Adrenal gland (tissue), 5 donors: ENCODE data around the gene UBQLN3.

Experiments used
- POLR2A ChIP-seq, 2 donors: fragments of 450-650 bp; IDR thresholded peaks; one replicate each; pipeline ENCODE4 v1.6.1; 2017; ENCODE audit warnings: antibody characterized with exemption in 2 of 2, mild to moderate bottlenecking in 2 of 2, moderate library complexity in 1 of 2
- TF ChIP-seq, protein P1 (sequence below), 6 experiments: fragments of 450-650 bp in 4 of 6; fragments of 200-600 bp in 2 of 6; sonication (generic) in 1 of 6; IDR thresholded peaks; 1 replicate in 5 of 6; 2 replicates in 1 of 6; pipeline versions ENCODE4 v1.5.1 to v1.8.0; 2016 to 2021; ENCODE audit warnings: antibody characterized with exemption in 6 of 6, mild to moderate bottlenecking in 2 of 6, moderate library complexity in 1 of 6
- donor health status: DM: no; HTN: no; CAD: no.

DNA sequence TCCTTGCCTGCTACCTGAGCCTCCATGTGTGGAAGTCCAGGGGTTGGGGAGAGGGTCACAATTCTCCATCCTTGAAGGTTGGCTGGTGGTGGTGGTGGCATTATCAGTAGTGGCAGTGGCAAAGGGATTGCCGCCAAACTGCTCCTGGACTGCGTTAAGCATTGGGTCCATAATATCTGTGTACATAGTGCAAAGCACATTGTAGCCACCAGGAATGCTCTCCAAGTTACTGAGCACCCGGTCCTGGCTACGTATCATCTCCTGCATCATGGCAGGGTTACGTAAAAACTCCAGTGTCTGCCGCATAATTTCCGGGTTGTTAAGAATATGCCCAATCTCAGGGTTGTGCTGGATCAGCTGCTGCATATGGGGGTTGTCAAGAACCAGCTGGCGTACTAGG is 1.2 kb downstream of the UBQLN3 start:
- TF ChIP-seq POLR2A (IDR thresholded peaks at IDR 0.05), result no peak
- TF ChIP-seq, protein P1, sequence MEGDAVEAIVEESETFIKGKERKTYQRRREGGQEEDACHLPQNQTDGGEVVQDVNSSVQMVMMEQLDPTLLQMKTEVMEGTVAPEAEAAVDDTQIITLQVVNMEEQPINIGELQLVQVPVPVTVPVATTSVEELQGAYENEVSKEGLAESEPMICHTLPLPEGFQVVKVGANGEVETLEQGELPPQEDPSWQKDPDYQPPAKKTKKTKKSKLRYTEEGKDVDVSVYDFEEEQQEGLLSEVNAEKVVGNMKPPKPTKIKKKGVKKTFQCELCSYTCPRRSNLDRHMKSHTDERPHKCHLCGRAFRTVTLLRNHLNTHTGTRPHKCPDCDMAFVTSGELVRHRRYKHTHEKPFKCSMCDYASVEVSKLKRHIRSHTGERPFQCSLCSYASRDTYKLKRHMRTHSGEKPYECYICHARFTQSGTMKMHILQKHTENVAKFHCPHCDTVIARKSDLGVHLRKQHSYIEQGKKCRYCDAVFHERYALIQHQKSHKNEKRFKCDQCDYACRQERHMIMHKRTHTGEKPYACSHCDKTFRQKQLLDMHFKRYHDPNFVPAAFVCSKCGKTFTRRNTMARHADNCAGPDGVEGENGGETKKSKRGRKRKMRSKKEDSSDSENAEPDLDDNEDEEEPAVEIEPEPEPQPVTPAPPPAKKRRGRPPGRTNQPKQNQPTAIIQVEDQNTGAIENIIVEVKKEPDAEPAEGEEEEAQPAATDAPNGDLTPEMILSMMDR (IDR thresholded peaks at IDR 0.05), result no peak
